ENCODE data around the gene KIRREL2.

KIRREL2 gene

DNA sequence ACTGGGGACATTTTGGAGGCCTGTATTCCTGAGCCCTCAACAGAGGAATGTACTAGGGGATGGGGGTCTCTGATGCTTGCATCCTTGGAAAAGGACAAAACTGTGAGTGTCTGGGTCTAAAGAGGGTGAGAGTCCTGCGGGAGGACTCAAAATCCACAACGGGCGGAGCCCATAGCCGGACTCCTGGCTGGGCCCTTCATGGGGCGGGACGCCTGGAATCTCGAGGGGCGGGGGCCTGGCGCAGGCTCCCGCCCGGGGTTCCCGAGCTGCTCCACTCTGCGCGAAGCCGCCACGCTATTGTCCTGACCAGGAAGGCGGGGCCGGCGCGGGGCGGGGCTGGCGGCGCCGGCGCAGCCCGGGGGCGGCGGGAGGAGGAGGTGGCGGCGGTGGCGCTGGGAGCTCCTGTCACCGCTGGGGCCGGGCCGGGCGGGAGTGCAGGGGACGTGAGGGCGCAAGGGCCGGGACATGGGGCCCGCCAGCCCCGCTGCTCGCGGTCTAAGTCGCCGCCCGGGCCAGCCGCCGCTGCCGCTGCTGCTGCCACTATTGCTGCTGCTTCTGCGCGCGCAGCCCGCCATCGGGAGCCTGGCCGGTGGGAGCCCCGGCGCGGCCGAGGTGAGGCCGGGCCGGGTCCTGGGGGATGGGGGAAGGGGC, 11.6 kb downstream of the KIRREL2 start, which contains the start of gene APLP1 (continued):
- TF ChIP-seq, protein P1, sequence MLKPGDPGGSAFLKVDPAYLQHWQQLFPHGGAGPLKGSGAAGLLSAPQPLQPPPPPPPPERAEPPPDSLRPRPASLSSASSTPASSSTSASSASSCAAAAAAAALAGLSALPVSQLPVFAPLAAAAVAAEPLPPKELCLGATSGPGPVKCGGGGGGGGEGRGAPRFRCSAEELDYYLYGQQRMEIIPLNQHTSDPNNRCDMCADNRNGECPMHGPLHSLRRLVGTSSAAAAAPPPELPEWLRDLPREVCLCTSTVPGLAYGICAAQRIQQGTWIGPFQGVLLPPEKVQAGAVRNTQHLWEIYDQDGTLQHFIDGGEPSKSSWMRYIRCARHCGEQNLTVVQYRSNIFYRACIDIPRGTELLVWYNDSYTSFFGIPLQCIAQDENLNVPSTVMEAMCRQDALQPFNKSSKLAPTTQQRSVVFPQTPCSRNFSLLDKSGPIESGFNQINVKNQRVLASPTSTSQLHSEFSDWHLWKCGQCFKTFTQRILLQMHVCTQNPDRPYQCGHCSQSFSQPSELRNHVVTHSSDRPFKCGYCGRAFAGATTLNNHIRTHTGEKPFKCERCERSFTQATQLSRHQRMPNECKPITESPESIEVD (tag by site-specific recombination; IDR thresholded peaks at IDR 0.05) = no peak
- TF ChIP-seq, protein P2, sequence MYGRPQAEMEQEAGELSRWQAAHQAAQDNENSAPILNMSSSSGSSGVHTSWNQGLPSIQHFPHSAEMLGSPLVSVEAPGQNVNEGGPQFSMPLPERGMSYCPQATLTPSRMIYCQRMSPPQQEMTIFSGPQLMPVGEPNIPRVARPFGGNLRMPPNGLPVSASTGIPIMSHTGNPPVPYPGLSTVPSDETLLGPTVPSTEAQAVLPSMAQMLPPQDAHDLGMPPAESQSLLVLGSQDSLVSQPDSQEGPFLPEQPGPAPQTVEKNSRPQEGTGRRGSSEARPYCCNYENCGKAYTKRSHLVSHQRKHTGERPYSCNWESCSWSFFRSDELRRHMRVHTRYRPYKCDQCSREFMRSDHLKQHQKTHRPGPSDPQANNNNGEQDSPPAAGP (tag by site-specific recombination; IDR thresholded peaks at IDR 0.05) = no peak
- TF ChIP-seq, protein P3, sequence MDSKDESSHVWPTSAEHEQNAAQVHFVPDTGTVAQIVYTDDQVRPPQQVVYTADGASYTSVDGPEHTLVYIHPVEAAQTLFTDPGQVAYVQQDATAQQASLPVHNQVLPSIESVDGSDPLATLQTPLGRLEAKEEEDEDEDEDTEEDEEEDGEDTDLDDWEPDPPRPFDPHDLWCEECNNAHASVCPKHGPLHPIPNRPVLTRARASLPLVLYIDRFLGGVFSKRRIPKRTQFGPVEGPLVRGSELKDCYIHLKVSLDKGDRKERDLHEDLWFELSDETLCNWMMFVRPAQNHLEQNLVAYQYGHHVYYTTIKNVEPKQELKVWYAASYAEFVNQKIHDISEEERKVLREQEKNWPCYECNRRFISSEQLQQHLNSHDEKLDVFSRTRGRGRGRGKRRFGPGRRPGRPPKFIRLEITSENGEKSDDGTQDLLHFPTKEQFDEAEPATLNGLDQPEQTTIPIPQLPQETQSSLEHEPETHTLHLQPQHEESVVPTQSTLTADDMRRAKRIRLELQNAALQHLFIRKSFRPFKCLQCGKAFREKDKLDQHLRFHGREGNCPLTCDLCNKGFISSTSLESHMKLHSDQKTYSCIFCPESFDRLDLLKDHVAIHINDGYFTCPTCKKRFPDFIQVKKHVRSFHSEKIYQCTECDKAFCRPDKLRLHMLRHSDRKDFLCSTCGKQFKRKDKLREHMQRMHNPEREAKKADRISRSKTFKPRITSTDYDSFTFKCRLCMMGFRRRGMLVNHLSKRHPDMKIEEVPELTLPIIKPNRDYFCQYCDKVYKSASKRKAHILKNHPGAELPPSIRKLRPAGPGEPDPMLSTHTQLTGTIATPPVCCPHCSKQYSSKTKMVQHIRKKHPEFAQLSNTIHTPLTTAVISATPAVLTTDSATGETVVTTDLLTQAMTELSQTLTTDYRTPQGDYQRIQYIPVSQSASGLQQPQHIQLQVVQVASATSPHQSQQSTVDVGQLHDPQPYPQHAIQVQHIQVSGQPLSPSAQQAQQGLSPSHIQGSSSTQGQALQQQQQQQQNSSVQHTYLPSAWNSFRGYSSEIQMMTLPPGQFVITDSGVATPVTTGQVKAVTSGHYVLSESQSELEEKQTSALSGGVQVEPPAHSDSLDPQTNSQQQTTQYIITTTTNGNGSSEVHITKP (tag by site-specific recombination; IDR thresholded peaks at IDR 0.05) = peak; percentile 39; the same call in 1 of the 2 replicates
- TF ChIP-seq, protein P4, sequence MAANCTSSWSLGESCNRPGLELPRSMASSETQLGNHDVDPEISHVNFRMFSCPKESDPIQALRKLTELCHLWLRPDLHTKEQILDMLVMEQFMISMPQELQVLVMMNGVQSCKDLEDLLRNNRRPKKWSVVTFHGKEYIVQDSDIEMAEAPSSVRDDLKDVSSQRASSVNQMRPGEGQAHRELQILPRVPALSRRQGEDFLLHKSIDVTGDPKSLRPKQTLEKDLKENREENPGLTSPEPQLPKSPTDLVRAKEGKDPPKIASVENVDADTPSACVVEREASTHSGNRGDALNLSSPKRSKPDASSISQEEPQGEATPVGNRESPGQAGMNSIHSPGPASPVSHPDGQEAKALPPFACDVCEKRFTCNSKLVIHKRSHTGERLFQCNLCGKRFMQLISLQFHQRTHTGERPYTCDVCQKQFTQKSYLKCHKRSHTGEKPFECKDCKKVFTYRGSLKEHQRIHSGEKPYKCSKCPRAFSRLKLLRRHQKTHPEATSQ (tag by site-specific recombination; IDR thresholded peaks at IDR 0.05) = no peak
- TF ChIP-seq ZNF658 (tag by site-specific recombination; IDR thresholded peaks at IDR 0.05) = no peak
- no peak for TF ChIP-seq ZFP37 (tag by site-specific recombination; IDR thresholded peaks at IDR 0.05)
- TF ChIP-seq KLF10 (tag by site-specific recombination; IDR thresholded peaks at IDR 0.05) = peak; percentile 37; the same call in 1 of the 2 replicates
- TF ChIP-seq ZFP69B (tag by site-specific recombination; IDR thresholded peaks at IDR 0.05) = peak; percentile 30; the same call in 1 of the 2 replicates
- 0 out of 2 replicates have a peak, but pooled peaks have one; percentile 16 for TF ChIP-seq ZNF677 (tag by site-specific recombination; IDR thresholded peaks at IDR 0.05)

DNA sequence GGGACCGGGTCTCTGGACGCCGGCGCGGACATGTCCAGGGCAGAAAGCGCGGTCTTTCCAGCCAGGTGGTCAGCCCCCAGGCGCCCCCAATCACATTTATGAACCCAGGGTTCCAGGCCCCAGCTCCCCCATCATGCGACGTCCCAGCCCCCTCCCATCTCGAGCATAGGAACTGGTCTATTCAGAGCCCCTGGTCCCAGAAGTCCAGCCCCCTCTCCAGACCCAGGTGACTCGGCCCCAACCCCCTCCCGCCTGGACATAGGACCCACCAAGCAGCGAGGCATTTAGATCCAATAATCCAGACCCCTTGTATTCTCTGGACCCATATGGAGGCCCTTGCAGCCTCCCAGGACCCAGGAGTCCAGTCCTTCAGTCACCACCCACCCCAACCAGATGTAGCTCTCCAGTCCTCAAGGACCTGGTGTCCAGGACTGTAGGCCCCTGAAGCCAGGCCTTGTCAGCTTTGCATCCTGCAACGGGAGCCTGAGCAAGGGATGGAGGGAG, 12.2 kb downstream of the KIRREL2 start:
- CTCF ChIA-PET = interaction anchor here (0.6 to 3.2 kb wide), 10 partner anchors 8 to 321 kb away, joined by 3 to 12 read pairs (median 3); partner anchors contain the start of gene NPHS1
- H3K27ac ChIP-seq (ENCODE audit: extremely low read depth, low read depth, low read length) = peak overlapping the region; percentile 34; the same call in 1 of the 2 replicates
- POLR2A ChIA-PET = interaction anchor here (0.9 to 2.8 kb wide), 12 partner anchors 10 to 256 kb away, joined by 3 to 25 read pairs (median 4); partner anchors contain the start of genes ALKBH6, LIN37 and NPHS1

More for the DNA sequence above, 12.2 kb downstream of the KIRREL2 start:
- Histone ChIP-seq H3K36me3 (ENCODE audit: control insufficient read depth in 2 of 2, insufficient read depth in 1 of 2, low read length in 2 of 2) (peaks cover 0 to 4% of the 10 kb centered on the region in 2 experiments; a peak in 1 of 3 replicates), H3K4me1 (ENCODE audit: control insufficient read depth, insufficient read depth, low read length) (peaks cover 16% of the 10 kb centered on the region), H3K9me3 (ENCODE audit: control insufficient read depth, insufficient read depth, low read depth, low read length) (no peaks in the 10 kb centered on the region), H3K4me3 (ENCODE audit: low read depth, low read length) (peak overlapping the region; percentile 27)
- TF ChIP-seq ZBTB1 (tag by site-specific recombination; IDR thresholded peaks at IDR 0.05) (no peak), ZBTB20 (tag by site-specific recombination; IDR thresholded peaks at IDR 0.05) (peak; percentile 91), ZNF324 (tag by site-specific recombination; IDR thresholded peaks at IDR 0.05) (no peak), KLF7 (tag by site-specific recombination; IDR thresholded peaks at IDR 0.05; ENCODE audit: borderline replicate concordance) (peak; percentile 32; the same call in 1 of the 2 replicates), TCF7L2 (IDR thresholded peaks at IDR 0.05; ENCODE audit: borderline replicate concordance, low read depth, low read length) (no peak), ZIC2 (tag by site-specific recombination; IDR thresholded peaks at IDR 0.05) (no peak), ZNF366 (tag by site-specific recombination; conservative IDR thresholded peaks at IDR 0.05) (peak; percentile 72), ZBTB21 (tag by site-specific recombination; IDR thresholded peaks at IDR 0.05) (peak; percentile 14; the same call in 1 of the 2 replicates), MZF1 (tag by site-specific recombination; IDR thresholded peaks at IDR 0.05; ENCODE audit: borderline replicate concordance) (no peak), ZNF221 (tag by site-specific recombination; IDR thresholded peaks at IDR 0.05; ENCODE audit: borderline replicate concordance) (no peak)
- TF ChIP-seq, protein P5, sequence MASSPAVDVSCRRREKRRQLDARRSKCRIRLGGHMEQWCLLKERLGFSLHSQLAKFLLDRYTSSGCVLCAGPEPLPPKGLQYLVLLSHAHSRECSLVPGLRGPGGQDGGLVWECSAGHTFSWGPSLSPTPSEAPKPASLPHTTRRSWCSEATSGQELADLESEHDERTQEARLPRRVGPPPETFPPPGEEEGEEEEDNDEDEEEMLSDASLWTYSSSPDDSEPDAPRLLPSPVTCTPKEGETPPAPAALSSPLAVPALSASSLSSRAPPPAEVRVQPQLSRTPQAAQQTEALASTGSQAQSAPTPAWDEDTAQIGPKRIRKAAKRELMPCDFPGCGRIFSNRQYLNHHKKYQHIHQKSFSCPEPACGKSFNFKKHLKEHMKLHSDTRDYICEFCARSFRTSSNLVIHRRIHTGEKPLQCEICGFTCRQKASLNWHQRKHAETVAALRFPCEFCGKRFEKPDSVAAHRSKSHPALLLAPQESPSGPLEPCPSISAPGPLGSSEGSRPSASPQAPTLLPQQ (tag by site-specific recombination; IDR thresholded peaks at IDR 0.05) = 0 out of 2 replicates have a peak, but pooled peaks have one; percentile 0
- TF ChIP-seq, protein P6, sequence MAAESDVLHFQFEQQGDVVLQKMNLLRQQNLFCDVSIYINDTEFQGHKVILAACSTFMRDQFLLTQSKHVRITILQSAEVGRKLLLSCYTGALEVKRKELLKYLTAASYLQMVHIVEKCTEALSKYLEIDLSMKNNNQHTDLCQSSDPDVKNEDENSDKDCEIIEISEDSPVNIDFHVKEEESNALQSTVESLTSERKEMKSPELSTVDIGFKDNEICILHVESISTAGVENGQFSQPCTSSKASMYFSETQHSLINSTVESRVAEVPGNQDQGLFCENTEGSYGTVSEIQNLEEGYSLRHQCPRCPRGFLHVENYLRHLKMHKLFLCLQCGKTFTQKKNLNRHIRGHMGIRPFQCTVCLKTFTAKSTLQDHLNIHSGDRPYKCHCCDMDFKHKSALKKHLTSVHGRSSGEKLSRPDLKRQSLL (tag by site-specific recombination; IDR thresholded peaks at IDR 0.05) = no peak
- TF ChIP-seq, protein P7, sequence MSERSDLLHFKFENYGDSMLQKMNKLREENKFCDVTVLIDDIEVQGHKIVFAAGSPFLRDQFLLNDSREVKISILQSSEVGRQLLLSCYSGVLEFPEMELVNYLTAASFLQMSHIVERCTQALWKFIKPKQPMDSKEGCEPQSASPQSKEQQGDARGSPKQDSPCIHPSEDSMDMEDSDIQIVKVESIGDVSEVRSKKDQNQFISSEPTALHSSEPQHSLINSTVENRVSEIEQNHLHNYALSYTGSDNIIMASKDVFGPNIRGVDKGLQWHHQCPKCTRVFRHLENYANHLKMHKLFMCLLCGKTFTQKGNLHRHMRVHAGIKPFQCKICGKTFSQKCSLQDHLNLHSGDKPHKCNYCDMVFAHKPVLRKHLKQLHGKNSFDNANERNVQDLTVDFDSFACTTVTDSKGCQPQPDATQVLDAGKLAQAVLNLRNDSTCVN (tag by site-specific recombination; optimal IDR thresholded peaks at IDR 0.05) = no peak

Measured in HEK293 (cell line).